GM18951 (cell line): Measurements from ENCODE around the gene ATP1A2.
"Not testable (repeated sequence)": the region's sequence is repeated elsewhere in the genome, so short reads cannot be mapped to it uniquely, and the experiment has no call there.

Experiments
- POLR2A ChIP-seq: IDR thresholded peaks from 4 replicates; pipeline ENCODE4 v1.6.1; 2011; ENCODE audit warnings: mild to moderate bottlenecking; ENCODE audit not compliant: insufficient read length, insufficient read depth; ENCODE audit errors: extremely low read depth
- in situ Hi-C: fragments of 300-500 bp; cut with MboI; formaldehyde crosslinking; loops from one replicate; pipeline ENCODE4 v1.12.0; 2022; ENCODE audit warnings: low sequenced_read_pairs, mixed read lengths, inconsistent platforms; ENCODE audit not compliant: unreplicated experiment

ATP1A2 gene

GRCh38 chr1:160112357-160112756 is 3.2 kb upstream of the ATP1A2 start:
- in situ Hi-C loops: loop anchor here (10.0 kb wide), 1 partner anchor 132 kb away; no protein-coding TSS in a partner anchor
- no peak for TF ChIP-seq POLR2A

- TF ChIP-seq POLR2A: no peak
- in situ Hi-C loops: loop anchor here (10.0 kb wide), 1 partner anchor 131 kb away; no protein-coding TSS in a partner anchor
These were observed 2.2 kb upstream of the ATP1A2 start for GRCh38 chr1:160113407-160113806.

GRCh38 chr1:160114085-160114484 is 1.5 kb upstream of the ATP1A2 start:
- TF ChIP-seq POLR2A: no peak
- in situ Hi-C loops: loop anchor here (10.0 kb wide), 1 partner anchor 131 kb away; no protein-coding TSS in a partner anchor

DNA sequence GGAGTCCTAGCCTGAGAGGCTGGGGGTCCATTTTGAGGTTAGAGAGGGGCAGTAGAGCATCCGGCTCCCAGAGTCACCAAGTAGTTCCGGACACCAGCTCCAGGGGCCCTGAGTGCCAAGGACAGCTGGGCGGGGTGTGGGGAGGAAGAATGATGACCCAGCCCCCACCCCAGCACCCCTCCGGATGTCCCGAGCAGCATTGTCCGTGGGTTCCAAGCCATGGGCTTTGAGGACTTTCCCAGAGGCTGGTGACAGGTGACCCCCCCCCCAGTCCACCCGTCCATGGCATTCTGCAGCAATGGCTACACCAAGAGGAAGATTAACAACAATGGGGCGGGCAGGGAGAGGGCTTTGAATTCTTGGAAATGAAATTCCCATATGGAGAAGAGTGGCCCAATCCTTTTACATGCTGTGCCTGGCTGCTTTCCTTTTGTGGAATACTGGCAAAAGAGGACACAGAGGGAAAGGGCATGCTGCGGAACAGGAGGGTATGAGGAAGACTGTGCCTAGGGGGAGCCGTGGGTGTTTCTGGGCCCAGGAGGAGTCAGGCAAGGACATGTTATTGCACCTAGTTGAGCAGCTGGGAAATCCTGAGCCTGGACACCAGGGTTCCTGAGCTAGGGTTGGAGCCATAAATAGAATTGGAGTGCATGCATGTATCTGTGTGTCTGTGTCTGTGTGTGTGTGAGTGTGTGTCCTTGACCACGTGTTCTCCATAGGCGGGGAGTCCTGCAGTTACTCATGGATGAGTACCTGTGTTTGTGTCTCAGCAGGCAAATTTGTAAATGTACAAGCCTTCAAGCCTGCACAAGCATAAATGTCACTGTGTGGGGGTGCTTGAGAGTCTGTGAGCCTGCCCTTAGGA is 956 bp downstream of the ATP1A2 start:
- in situ Hi-C loops: loop anchor here (10.0 kb wide), 1 partner anchor 128 kb away; no protein-coding TSS in a partner anchor
- no peak for TF ChIP-seq POLR2A

DNA sequence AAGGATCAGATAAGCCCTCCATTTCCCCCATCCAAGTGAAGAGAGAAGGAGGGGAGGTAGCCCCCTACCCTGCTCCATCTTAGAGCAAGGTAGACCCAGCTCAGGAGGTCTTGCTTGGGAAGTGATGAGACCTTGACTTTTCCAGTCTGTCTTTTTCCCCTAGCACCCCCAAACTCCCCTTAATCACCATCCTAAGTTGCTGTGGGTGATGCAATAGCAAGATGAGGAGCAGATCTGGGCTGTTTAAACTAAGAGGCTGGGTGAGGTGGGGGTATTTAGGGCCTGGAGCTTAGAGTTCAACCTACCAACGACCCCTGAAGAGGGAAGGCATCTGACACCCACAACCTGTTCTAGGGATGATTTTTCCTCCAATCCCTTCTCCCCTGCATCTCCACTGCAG is 1.7 kb downstream of the ATP1A2 start:
- TF ChIP-seq POLR2A: no peak
- in situ Hi-C loops: loop anchor here (10.0 kb wide), 1 partner anchor 128 kb away; no protein-coding TSS in a partner anchor

DNA sequence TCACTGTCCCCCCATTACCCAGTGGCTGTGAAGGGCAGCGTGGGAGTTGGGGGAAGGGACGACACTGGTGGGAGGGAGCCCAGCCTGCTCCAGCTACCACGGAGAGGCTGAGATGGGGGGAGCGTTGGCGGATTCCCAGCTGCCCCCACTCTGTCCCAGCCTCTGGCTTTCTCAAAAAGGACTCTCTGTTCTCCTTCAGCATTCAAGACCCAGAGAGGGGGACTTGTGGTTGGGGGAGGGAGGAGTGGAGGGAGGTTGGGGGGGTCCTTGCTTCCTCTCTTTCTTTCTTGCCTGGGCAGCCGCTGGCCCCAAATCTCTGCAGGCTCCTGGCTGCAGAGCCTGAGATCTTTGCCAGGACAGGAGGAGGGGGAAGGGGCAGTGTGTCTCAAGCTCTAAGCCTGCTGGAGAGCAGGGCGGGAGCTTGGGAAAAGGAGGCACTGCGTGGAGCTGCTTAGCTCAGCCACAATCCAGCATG is 2.2 kb downstream of the ATP1A2 start:
- no peak for TF ChIP-seq POLR2A
- in situ Hi-C loops: loop anchor here (10.0 kb wide), 1 partner anchor 127 kb away; no protein-coding TSS in a partner anchor

DNA sequence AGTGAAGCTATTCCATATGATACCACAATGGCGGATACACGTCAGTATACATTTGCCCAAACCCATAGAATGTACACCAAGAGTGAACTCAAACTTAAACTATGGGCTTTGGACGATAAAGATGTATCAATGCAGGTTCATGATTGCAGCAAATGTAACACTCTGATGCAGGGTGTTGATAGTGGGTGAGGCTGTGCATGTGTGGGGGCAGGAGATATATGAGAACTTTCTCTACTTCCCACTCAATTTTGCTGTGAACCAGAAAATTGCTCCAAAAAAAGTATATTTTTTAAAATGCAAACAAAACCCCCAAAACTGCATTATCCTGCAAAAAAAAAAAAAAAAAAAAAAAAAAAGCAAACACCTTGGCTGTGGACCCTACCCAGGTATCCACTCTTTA is 3.4 kb downstream of the ATP1A2 start:
- no peak for TF ChIP-seq POLR2A
- in situ Hi-C loops: loop anchor here (10.0 kb wide), 1 partner anchor 126 kb away; no protein-coding TSS in a partner anchor

GRCh38 chr1:160120797-160121196 is 5.2 kb downstream of the ATP1A2 start:
- TF ChIP-seq POLR2A: no peak
- in situ Hi-C loops: no loop called here

- in situ Hi-C loops: no loop called here
- TF ChIP-seq POLR2A: no peak
These were observed 5.8 kb downstream of the ATP1A2 start for GRCh38 chr1:160121388-160121787.

DNA sequence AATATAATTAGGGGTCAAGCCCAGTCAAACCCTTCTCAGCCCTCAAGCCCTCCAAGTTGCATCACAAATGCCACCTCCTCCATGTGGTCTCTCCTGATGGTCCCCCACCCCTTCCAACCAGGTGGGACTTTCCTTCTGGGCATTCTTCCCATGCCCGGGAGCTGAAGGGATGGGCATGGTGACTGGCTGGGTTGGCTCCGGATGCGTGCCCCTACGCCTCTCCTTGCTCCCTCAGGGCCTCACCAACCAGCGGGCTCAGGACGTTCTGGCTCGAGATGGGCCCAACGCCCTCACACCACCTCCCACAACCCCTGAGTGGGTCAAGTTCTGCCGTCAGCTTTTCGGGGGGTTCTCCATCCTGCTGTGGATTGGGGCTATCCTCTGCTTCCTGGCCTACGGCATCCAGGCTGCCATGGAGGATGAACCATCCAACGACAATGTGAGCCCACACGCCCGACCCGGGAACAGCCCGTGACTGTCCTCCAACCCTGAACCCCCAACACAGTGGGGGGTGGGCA is 7.5 kb downstream of the ATP1A2 start:
- no peak for TF ChIP-seq POLR2A
- in situ Hi-C loops: no loop called here

DNA sequence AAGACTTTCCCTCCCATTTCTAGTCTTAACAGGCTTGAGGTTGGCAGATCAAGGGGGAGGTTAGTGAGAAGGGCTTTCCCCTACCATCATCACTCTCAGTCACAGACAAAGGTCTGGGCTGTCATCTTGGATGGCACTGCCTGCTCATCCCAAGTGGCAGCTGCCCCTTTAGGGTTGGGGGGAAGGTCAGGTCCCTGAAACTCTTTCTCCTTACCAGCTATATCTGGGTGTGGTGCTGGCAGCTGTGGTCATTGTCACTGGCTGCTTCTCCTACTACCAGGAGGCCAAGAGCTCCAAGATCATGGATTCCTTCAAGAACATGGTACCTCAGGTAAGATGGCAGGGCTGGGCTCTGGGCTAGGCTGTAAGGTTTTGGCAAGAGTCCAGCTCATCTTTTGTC is 8.2 kb downstream of the ATP1A2 start:
- in situ Hi-C loops: no loop called here
- no peak for TF ChIP-seq POLR2A

- in situ Hi-C loops: no loop called here
- no peak for TF ChIP-seq POLR2A
These were observed 9.3 kb downstream of the ATP1A2 start for GRCh38 chr1:160124705-160125478.

- no peak for TF ChIP-seq POLR2A
- in situ Hi-C loops: no loop called here
These were observed 10.2 kb downstream of the ATP1A2 start for GRCh38 chr1:160125746-160126145.

DNA sequence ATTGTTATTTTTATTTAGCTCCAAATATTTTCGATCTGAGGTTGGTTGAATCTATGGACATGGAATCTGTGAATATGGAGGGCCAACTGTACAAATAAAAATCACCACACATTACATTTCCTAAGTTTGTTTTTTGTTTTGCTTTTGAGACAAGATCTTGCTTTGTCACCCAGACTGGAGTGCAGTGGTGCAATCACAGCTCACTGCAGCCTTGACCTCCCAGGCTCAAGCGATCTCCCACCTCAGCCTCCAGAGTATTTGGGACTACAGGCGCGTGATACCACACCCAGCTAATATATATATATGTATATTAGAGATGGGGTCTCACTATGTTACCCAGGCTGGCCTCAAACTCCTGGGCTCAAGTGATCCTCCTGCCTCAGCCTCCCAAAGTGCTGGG is 10.8 kb downstream of the ATP1A2 start:
- in situ Hi-C loops: not testable (repeated sequence)
